K562 (cell line): Measurements from ENCODE around the gene RBM19. TPM values are rescaled to one million over a fixed set of nuclear protein-coding genes. Genes with fewer than 3 reads are reported as not detected.

Experiments
- ATAC-seq: fragments of 200-7000 bp; cut with Tn5 transposase; 3 replicates; pipeline ENCODE4 v1.9.1; 2020; ENCODE audit warnings: moderate library complexity
- BruUV-seq: library from RNA; stranded (reverse); fragments of 400-500 nt; replicated peaks from 2 replicates; lab custom pipeline; 2021; lab: Mats Ljungman, UMichigan
- CTCF ChIA-PET: fragments of 300-600 bp; formaldehyde crosslinking; extraction: SDS; loops from one replicate; lab custom pipeline; 2021; ENCODE audit warnings: low intra/inter-chr PET ratio; lab: Yijun Ruan, JAX
- POLR2A ChIA-PET: fragments of 300-600, 350-650 bp; sonication (Branson Sonifier 250); formaldehyde crosslinking; extraction: SDS; loops from one replicate; lab custom pipeline; 2021; ENCODE audit warnings: antibody characterized with exemption, inconsistent platforms; lab: Yijun Ruan, JAX
- DNase-seq, 4 experiments: peaks; one replicate each; pipeline versions ENCODE4 v3.0.0 to v3.0.0-alpha.2; 2011 to 2018; ENCODE audit warnings: low spot score in 3 of 4, mixed read lengths in 3 of 4; ENCODE audit errors: extremely low read depth in 1 of 4
- FAIRE-seq: peaks from 2 replicates; lab custom pipeline; 2011; peaks lifted over from hg19 to GRCh38; lab: Jason Lieb, UNC
- H2AFZ ChIP-seq: 2 replicates; pipeline ENCODE4 v1.6.0; 2011; ENCODE audit warnings: low read depth, low read length, control low read depth, inconsistent platforms
- H3K27ac ChIP-seq: fragments of 200-600 bp; 3 replicates; pipeline ENCODE4 v1.8.0; 2011; ENCODE audit warnings: low read depth, mild to moderate bottlenecking, control low read depth, inconsistent platforms, low read length, moderate library complexity, mixed read lengths; ENCODE audit errors: extremely low read depth
- H3K27me3 ChIP-seq, 2 experiments: fragments of 300-600 bp in 1 of 2; 2 replicates in 1 of 2; 3 replicates in 1 of 2; pipeline versions ENCODE4 v1.6.0 to v1.8.0; 2011; ENCODE audit warnings: inconsistent platforms in 2 of 2, low read length in 2 of 2, mild to moderate bottlenecking in 1 of 2, mixed read lengths in 1 of 2, moderate library complexity in 1 of 2; ENCODE audit not compliant: control insufficient read depth in 2 of 2, insufficient read depth in 2 of 2
- H3K36me3 ChIP-seq: fragments of 300-600 bp; 3 replicates; pipeline ENCODE4 v1.8.0; 2011; ENCODE audit warnings: mild to moderate bottlenecking, low read length, inconsistent platforms; ENCODE audit not compliant: control insufficient read depth, insufficient read depth
- H3K4me1 ChIP-seq, 2 experiments: fragments of 200-600 bp in 1 of 2; replicated peaks in 1 of 2; 2 replicates in 1 of 2; 3 replicates in 1 of 2; pipeline versions ENCODE4 v1.5.1 to v1.8.0; 2011; ENCODE audit warnings: inconsistent platforms in 2 of 2, low read length in 2 of 2, mild to moderate bottlenecking in 1 of 2, mixed read lengths in 1 of 2, moderate library complexity in 1 of 2; ENCODE audit not compliant: control insufficient read depth in 2 of 2, insufficient read depth in 2 of 2
- H3K4me2 ChIP-seq: 2 replicates; pipeline ENCODE4 v1.6.1; 2011; ENCODE audit warnings: low read length, control low read depth, inconsistent platforms, mixed read lengths; ENCODE audit not compliant: insufficient read depth
- H3K4me3 ChIP-seq: fragments of 200-600 bp; sonication (generic), shearing (Covaris generic); 2 replicates; pipeline ENCODE4 v1.5.1; 2016; ENCODE audit warnings: control low read depth, inconsistent platforms
- H3K79me2 ChIP-seq: fragments of 200-600 bp; 3 replicates; pipeline ENCODE4 v1.8.0; 2011; ENCODE audit warnings: low read length, inconsistent platforms; ENCODE audit not compliant: control insufficient read depth, insufficient read depth
- H3K9ac ChIP-seq, 2 experiments: 2 replicates each; pipeline versions ENCODE4 v1.6.0 to v1.6.1; 2011; ENCODE audit warnings: low read depth in 2 of 2, low read length in 2 of 2, control low read depth in 1 of 2, inconsistent platforms in 1 of 2, mild to moderate bottlenecking in 1 of 2, mixed read lengths in 1 of 2; ENCODE audit not compliant: insufficient read depth in 1 of 2
- H3K9me1 ChIP-seq: one replicate; pipeline ENCODE4 v1.6.0; 2011; ENCODE audit warnings: inconsistent platforms, mild to moderate bottlenecking, low read length, moderate library complexity; ENCODE audit not compliant: control insufficient read depth, insufficient read depth
- H3K9me3 ChIP-seq: replicated peaks from 2 replicates; pipeline ENCODE4 v1.5.1; 2011; ENCODE audit warnings: low read depth, low read length, inconsistent platforms; ENCODE audit not compliant: control insufficient read depth, insufficient read depth
- H4K20me1 ChIP-seq: replicated peaks from 2 replicates; pipeline ENCODE4 v1.6.1; 2011; ENCODE audit warnings: low read length, inconsistent platforms, mixed read lengths; ENCODE audit not compliant: control insufficient read depth, insufficient read depth
- CC2D1A ChIP-seq: fragments of 450-650 bp; IDR thresholded peaks from 2 replicates; pipeline ENCODE4 v1.6.1; 2017; ENCODE audit warnings: mild to moderate bottlenecking
- EP400 ChIP-seq: fragments of 450-650 bp; IDR thresholded peaks from 2 replicates; pipeline ENCODE4 v1.6.1; 2017; ENCODE audit warnings: antibody characterized with exemption, mild to moderate bottlenecking, moderate library complexity
- GTF2F1 ChIP-seq: IDR thresholded peaks from 2 replicates; pipeline ENCODE4 v1.6.1; 2011; ENCODE audit warnings: low read depth, low read length, improper control_type of control experiment
- L3MBTL2 ChIP-seq: fragments of 450-650 bp; IDR thresholded peaks from 2 replicates; pipeline ENCODE4 v1.6.1; 2016; ENCODE audit warnings: mild to moderate bottlenecking, moderate library complexity
- SRSF7 ChIP-seq: fragments of 200-400 bp; formaldehyde crosslinking; optimal IDR thresholded peaks from 2 replicates; pipeline ENCODE3; 2017; ENCODE audit warnings: mild to moderate bottlenecking, low read depth, low read length
- TAF7 ChIP-seq: fragments of 450-650 bp; IDR thresholded peaks from 2 replicates; pipeline ENCODE4 v1.6.1; 2016; ENCODE audit warnings: missing genetic modification characterization, missing compliant biosample characterization
- ZKSCAN3 ChIP-seq: fragments of 250-450 bp; sonication (Bioruptor Pico); IDR thresholded peaks from 2 replicates; pipeline ENCODE4 v1.4.0; 2020
- ZNF239 ChIP-seq: fragments of 250-450 bp; sonication (Bioruptor Pico); IDR thresholded peaks from 2 replicates; pipeline ENCODE4 v1.4.0; 2020; ENCODE audit warnings: mild to moderate bottlenecking
- ZNF24 ChIP-seq: fragments of 450-650 bp; IDR thresholded peaks from 2 replicates; pipeline ENCODE4 v1.6.1; 2016
- WGBS: fragments of 100-300 bp; shearing (Covaris generic); methylation state at CpG from one replicate; pipeline ENCODE4 v1.1.6; 2016; ENCODE audit warnings: low coverage, mixed read lengths; ENCODE audit not compliant: insufficient coverage; ENCODE audit errors: missing lambda C conversion rate; 5-methylcytosine and 5-hydroxymethylcytosine counted together
- in situ Hi-C: fragments of 300-500 bp; cut with MboI; formaldehyde crosslinking; loops from 4 replicates; pipeline ENCODE4 v1.15.0; 2018; ENCODE audit warnings: inconsistent platforms, mixed read lengths
- intact Hi-C: fragments of 100-400 bp; cut with micrococcal nuclease; formaldehyde crosslinking; loops from 2 replicates; pipeline ENCODE4 v1.14.2; 2022
- polyA plus RNA-seq, 8 experiments: library from polyadenylated mRNA; depleted of rRNA in 4 of 8; stranded (reverse) in 5 of 8; unstranded in 3 of 8; fragments of >200 nt; fragmentation: Nextera tagmentation in 2 of 8; fragmentation: Illumina TruSeq in 1 of 8; extraction: Ambion mirVana in 2 of 8; extraction: Trizol in 1 of 8; gene quantifications; 2 replicates each; pipeline versions ENCODE4 v1.2.1 to v1.2.3, GENCODE V29; 2011 to 2014; ENCODE audit warnings: inconsistent platforms in 1 of 8, missing spikeins in 1 of 8
- total RNA-seq, 7 experiments: library from RNA; depleted of rRNA in 6 of 7; stranded (reverse); fragments of >200 nt in 6 of 7; fragmentation: Illumina TruSeq in 2 of 7; extraction: Trizol in 2 of 7; gene quantifications; 2 replicates each; pipeline versions ENCODE4 v1.2.1 to v1.2.3, GENCODE V29; 2011 to 2021; ENCODE audit warnings: low replicate concordance in 1 of 7
- TF ChIP-seq, protein P1 (sequence below): fragments of 450-650 bp; IDR thresholded peaks from 2 replicates; pipeline ENCODE4 v1.6.1; 2017; ENCODE audit warnings: antibody characterized with exemption, mild to moderate bottlenecking
- TF ChIP-seq, protein P2 (sequence below), 2 experiments: fragments of 450-650 bp; IDR thresholded peaks; 2 replicates each; pipeline ENCODE4 v1.6.1; 2018; ENCODE audit warnings: mild to moderate bottlenecking in 2 of 2, low read depth in 1 of 2; ENCODE audit not compliant: partially characterized antibody in 2 of 2

Gene RBM19
- total and polyA plus RNA-seq, 9 of the 15 experiments (the other 6 are each of a cell fraction or from before 2014, with no cell fraction given), result 16.0 to 58.4 (median 37.9) TPM

DNA sequence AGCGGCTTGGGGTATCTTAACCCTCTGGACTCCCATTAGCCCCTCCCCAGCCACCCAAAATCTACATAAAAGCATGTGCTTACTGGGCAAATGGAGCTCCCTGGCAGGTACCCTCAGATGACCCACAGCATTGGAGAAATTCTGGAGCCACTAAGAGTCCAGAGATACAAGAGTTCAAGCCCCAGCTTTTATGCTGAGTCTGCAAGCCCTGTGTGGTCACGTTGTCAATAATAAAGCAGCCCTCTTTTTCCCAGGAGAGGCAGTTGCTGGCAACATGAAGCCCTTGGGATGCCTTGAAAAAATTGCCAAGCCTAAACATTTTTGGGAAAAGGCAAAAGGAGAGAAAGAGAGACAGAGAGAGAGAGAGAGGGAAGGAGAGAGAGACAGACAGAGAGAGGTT, 83.4 kb downstream of the RBM19 start (continued):
- TF ChIP-seq, protein P1, sequence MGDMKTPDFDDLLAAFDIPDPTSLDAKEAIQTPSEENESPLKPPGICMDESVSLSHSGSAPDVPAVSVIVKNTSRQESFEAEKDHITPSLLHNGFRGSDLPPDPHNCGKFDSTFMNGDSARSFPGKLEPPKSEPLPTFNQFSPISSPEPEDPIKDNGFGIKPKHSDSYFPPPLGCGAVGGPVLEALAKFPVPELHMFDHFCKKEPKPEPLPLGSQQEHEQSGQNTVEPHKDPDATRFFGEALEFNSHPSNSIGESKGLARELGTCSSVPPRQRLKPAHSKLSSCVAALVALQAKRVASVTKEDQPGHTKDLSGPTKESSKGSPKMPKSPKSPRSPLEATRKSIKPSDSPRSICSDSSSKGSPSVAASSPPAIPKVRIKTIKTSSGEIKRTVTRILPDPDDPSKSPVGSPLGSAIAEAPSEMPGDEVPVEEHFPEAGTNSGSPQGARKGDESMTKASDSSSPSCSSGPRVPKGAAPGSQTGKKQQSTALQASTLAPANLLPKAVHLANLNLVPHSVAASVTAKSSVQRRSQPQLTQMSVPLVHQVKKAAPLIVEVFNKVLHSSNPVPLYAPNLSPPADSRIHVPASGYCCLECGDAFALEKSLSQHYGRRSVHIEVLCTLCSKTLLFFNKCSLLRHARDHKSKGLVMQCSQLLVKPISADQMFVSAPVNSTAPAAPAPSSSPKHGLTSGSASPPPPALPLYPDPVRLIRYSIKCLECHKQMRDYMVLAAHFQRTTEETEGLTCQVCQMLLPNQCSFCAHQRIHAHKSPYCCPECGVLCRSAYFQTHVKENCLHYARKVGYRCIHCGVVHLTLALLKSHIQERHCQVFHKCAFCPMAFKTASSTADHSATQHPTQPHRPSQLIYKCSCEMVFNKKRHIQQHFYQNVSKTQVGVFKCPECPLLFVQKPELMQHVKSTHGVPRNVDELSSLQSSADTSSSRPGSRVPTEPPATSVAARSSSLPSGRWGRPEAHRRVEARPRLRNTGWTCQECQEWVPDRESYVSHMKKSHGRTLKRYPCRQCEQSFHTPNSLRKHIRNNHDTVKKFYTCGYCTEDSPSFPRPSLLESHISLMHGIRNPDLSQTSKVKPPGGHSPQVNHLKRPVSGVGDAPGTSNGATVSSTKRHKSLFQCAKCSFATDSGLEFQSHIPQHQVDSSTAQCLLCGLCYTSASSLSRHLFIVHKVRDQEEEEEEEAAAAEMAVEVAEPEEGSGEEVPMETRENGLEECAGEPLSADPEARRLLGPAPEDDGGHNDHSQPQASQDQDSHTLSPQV, result no peak
- TF ChIP-seq GTF2F1 (no peak), CC2D1A (no peak), ZNF24 (no peak)

- peaks cover 3% of the 10 kb centered on the region; the same call in 1 of the 2 replicates for H4K20me1 ChIP-seq
- FAIRE-seq (no peak), ATAC-seq (no peak), DNase-seq (no peak)
- no peaks in the 10 kb centered on the region for H3K27me3 ChIP-seq
- 80% methylated on average over 21 of the region's 23 CpGs for WGBS
- H3K4me2 ChIP-seq, result no peak overlapping the region
- POLR2A ChIA-PET, result interaction anchor here (0.7 to 1.3 kb wide), 2 partner anchors 21 to 30 kb away, joined by 3 read pairs; no protein-coding TSS in a partner anchor
- 0 out of 4 replicates have a peak overlapping the region, but pooled peaks of 1 of the 2 experiments have one; percentile 6 for H3K9ac ChIP-seq
- CTCF ChIA-PET, result no interaction called here
- no TSS peak for BruUV-seq
- intact Hi-C loops (no loop called here), in situ Hi-C loops (no loop called here)
- no peak overlapping the region for H2AFZ ChIP-seq
- H3K4me3 ChIP-seq, result no peak overlapping the region
- H3K79me2 ChIP-seq, result no peaks in the 10 kb centered on the region
- H3K36me3 ChIP-seq, result peaks cover 5% of the 10 kb centered on the region; the same call in 2 of the 3 replicates
- H3K9me1 ChIP-seq, result no peaks in the 10 kb centered on the region
- H3K27ac ChIP-seq, result no peak overlapping the region
- H3K4me1 ChIP-seq, result no peaks in the 10 kb centered on the region
- H3K9me3 ChIP-seq, result no peaks in the 10 kb centered on the region
- TF ChIP-seq, protein P2, sequence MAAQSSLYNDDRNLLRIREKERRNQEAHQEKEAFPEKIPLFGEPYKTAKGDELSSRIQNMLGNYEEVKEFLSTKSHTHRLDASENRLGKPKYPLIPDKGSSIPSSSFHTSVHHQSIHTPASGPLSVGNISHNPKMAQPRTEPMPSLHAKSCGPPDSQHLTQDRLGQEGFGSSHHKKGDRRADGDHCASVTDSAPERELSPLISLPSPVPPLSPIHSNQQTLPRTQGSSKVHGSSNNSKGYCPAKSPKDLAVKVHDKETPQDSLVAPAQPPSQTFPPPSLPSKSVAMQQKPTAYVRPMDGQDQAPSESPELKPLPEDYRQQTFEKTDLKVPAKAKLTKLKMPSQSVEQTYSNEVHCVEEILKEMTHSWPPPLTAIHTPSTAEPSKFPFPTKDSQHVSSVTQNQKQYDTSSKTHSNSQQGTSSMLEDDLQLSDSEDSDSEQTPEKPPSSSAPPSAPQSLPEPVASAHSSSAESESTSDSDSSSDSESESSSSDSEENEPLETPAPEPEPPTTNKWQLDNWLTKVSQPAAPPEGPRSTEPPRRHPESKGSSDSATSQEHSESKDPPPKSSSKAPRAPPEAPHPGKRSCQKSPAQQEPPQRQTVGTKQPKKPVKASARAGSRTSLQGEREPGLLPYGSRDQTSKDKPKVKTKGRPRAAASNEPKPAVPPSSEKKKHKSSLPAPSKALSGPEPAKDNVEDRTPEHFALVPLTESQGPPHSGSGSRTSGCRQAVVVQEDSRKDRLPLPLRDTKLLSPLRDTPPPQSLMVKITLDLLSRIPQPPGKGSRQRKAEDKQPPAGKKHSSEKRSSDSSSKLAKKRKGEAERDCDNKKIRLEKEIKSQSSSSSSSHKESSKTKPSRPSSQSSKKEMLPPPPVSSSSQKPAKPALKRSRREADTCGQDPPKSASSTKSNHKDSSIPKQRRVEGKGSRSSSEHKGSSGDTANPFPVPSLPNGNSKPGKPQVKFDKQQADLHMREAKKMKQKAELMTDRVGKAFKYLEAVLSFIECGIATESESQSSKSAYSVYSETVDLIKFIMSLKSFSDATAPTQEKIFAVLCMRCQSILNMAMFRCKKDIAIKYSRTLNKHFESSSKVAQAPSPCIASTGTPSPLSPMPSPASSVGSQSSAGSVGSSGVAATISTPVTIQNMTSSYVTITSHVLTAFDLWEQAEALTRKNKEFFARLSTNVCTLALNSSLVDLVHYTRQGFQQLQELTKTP (IDR thresholded peaks at IDR 0.05; ENCODE audit: low read depth in 1 of 2, partially characterized antibody in 2 of 2), result no peak
- TF ChIP-seq SRSF7 (no peak), ZKSCAN3 (no peak), EP400 (no peak), TAF7 (no peak), ZNF239 (no peak), L3MBTL2 (no peak)
Measured at GRCh38 chr12:113880988-113881962, 84.8 kb downstream of the RBM19 start.
